GM18499 (cell line): ENCODE results near the gene ANTKMT.

Source experiments
- ATAC-seq: cut with Tn5 transposase; IDR thresholded peaks from one replicate; pipeline ENCODE4 v1.9.1; 2021; ENCODE audit warnings: moderate number of reproducible peaks; ENCODE audit not compliant: insufficient read depth, unreplicated experiment

Gene ANTKMT

GRCh38 chr16:725463-726187, 4.7 kb downstream of the ANTKMT start:
- ATAC-seq, result no peak

- no peak for ATAC-seq
These were observed 5.2 kb downstream of the ANTKMT start for GRCh38 chr16:726188-726437.

DNA sequence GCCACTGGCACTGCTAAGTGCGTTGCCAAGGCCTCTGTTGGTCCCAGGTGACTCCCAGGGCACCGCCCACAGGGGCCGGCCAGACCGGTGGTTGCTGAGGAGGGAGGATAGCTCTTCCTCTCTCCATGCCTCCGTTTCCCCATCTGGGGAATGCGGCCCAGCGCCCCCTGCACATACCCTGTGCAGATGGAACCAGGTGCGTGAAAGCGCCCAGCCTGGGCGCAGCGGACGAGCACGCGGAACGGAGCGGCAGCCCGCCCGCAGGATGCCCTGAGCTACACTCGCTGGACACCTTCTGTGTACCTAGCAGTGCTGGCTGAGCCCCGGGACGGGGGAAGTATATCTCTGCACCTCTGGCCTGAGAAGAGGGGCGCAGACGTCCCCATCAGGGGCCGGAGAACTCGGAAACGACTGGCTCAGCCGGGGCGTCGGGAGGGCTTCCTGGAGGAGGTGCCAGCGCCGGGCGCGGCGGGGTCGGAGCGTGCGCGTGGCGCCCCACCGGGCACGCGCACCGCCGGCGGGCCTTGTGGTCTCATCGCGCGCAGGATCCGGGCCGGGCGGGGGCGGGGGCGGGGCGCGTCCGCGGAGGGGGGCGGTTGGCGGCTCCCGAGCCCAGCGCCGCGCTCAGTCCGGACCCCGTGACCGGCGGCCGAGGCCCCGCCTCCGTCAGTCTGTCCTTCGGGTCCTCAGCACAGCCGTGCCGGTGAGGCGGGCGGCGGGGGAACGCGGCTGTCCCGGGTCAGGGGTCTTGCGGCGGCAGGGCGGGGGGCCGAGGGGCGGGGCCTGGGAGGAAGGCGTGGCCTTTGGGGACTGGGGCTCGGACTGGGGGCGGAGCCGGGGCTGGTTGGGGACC, 5.7 kb downstream of the ANTKMT start, which contains the start of the genes CCDC78 and HAGHL:
TSS of gene CCDC78 (minus strand) at position 6 of the 853 bp plus-strand sequence. CDS start 76 bp downstream, outside the sequence.
TSS of gene HAGHL (plus strand) at position 669 of the 853 bp plus-strand sequence. CDS start 404 bp downstream, outside the sequence.
- ATAC-seq, result no peak

DNA sequence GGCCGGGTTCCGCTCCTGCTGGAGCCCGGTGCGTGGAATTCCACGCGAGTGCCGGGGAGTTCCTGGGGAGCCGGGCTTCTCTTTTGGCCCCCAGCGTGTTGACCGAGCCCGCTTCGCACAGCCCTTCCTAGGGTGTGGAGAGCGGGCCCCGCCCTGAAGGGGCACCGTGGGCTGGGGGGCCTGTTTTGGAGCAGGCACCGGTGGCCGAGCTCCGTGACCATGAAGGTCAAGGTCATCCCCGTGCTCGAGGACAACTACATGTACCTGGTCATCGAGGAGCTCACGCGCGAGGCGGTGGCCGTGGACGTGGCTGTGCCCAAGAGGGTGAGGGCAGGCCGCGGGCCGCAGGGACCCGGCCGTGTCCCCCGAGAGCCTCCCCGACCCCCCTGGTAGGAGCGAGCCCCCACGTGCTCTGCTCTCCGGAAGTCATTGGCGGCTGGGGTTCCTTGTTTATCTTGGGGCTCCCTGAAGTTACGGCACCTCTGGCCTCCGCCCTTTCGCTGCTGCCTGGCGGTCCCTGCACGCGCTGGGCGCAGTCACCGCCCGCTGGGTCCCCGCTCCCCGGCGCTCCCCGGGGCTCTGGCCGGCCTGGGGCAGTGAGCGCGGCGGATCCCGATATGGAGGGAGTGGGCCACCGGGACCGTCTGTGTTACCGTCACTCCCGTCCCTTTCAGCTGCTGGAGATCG, 6.5 kb downstream of the ANTKMT start:
- ATAC-seq, result no peak

DNA sequence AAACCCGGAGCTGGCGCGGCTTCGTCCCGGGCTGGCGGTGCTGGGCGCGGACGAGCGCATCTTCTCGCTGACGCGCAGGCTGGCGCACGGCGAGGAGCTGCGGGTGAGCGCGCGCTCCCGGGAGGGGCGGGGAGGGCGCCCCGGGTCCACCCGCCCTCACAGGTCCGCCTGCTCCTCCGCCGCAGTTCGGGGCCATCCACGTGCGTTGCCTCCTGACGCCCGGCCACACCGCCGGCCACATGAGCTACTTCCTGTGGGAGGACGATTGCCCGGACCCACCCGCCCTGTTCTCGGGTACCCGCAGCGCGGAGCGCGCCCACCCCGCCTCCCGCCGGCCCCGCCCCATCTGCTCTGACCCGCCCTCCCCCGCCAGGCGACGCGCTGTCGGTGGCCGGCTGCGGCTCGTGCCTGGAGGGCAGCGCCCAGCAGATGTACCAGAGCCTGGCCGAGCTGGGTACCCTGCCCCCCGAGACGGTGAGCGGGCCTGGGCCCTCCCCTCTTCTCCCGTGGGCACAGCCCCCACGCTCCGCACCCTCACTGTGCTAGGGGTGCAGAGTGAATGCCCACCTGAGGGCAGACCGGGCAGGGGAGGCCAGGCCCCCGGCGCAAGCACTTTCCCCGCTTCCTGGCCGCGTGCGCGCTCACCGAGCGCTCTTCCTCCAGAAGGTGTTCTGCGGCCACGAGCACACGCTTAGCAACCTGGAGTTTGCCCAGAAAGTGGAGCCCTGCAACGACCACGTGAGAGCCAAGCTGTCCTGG, 7.4 kb downstream of the ANTKMT start:
- no peak for ATAC-seq

DNA sequence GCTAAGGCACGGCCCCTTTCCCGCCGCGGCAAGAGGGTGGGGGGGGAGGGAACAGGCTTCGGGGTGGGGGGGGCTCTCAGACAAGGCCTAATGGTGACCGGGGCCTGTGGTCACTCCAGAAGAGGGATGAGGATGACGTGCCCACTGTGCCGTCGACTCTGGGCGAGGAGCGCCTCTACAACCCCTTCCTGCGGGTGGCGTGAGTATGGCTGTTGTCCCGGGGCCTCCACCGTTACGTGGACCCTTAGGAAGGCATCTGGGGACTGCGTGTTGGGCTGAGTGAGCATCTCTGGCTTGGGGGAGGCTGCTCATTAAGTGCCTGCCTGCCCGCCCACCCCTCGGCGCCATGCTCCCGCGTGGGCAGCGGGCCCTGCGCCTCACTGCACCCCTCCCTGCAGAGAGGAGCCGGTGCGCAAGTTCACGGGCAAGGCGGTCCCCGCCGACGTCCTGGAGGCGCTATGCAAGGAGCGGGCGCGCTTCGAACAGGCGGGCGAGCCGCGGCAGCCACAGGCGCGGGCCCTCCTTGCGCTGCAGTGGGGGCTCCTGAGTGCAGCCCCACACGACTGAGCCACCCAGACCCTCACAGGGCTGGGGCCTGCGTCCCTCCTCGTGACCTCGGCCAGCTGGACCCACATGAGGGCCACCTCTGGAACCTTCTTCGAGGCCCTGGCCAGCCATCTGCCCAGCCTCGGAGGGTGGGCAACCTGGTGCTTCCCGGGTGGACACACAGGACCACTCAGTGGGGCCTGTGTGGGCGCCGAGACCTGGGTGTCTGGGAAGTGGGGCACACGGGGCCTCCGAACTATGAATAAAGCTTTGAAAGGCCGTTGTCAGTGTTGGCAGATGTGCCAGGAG, 8.2 kb downstream of the ANTKMT start:
- no peak for ATAC-seq

DNA sequence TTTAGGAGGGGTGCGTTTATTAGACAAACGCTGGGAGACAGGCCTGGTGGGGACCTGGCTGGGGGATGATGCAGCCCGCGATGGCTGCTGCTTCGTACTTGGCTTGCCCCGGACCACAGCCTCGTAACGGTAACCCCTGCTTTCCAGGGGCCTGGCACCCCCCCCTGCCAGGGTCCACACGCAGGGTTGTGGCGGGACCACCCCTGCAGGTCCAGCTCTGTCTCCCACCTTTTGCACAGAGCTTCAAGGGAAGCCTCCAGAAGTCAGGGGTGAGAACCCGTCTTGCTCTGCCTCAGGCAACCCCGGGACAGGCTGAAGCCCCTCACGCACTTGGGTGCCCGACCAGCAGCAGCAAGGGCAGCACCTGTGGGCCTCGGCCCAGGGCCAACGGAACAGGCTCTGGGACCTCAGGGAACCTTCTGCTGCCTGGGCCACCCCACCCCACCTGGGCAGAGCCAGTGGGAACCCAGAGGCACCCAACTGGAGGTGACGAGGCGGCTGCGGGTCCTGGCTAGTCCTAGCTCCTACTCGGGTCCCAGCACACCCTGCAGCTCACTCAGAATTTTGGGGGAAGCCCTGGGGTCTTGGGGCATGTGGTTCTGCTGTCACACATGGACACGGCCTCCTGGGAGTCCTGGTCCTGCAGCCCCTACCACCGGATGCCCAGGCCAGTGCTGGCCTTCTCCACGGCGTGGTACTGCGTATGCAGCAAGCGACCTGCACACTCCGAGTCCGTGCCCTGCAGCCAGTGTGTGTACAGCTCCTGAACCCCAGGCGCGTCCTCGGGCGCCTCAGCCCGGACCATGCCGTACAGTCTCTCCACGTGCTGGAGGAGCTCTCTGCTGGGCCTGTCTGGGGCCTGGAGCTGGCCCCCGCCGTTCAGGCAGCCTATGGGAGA, 9.1 kb downstream of the ANTKMT start:
- ATAC-seq, result no peak

GRCh38 chr16:730666-731509, 9.9 kb downstream of the ANTKMT start:
- no peak for ATAC-seq

- no peak for ATAC-seq
These were observed 11.4 kb downstream of the ANTKMT start for GRCh38 chr16:732332-732731.

- ATAC-seq, result no peak
These were observed 12.0 kb downstream of the ANTKMT start for GRCh38 chr16:732936-733335.

DNA sequence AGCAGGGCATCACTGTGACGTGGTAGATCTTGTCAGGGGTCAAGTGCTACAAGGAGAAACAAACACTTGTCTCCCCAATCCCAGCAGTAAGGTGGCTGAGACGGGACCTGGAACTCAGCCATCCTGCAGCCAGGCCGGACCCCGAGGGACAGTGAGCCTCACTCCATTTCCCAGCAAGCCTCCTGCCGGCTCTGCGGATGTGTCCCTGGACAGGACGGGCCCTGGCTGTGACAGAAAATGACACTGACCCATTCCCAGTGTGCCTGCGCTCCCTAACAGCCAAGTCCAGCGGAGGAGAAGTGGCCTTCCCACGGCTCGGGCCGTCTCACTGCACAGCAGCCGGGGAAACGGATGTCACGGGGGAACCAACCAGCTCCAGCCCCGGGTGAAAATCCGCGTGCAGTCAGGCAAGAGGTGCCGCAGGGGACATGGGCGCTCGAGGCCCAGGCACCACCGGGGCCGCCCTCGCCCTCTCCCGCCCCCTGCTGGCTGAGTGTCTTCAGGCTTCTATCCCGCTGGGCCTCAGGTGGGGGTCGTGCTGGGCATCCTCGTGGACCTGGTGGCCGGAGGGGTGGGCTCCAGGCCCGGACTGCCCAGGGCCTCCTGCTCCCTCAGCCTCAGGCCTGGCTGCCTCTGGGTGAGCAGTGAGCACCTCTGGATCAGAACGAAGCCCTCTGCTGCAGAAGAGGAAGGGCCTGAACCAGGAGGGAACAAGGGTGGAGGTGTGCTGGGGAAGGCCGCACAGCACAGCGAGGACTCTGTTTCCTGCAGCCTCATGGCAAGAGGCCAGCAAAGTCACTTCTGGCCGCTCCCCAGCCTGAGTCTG, 12.6 kb downstream of the ANTKMT start:
- no peak for ATAC-seq

DNA sequence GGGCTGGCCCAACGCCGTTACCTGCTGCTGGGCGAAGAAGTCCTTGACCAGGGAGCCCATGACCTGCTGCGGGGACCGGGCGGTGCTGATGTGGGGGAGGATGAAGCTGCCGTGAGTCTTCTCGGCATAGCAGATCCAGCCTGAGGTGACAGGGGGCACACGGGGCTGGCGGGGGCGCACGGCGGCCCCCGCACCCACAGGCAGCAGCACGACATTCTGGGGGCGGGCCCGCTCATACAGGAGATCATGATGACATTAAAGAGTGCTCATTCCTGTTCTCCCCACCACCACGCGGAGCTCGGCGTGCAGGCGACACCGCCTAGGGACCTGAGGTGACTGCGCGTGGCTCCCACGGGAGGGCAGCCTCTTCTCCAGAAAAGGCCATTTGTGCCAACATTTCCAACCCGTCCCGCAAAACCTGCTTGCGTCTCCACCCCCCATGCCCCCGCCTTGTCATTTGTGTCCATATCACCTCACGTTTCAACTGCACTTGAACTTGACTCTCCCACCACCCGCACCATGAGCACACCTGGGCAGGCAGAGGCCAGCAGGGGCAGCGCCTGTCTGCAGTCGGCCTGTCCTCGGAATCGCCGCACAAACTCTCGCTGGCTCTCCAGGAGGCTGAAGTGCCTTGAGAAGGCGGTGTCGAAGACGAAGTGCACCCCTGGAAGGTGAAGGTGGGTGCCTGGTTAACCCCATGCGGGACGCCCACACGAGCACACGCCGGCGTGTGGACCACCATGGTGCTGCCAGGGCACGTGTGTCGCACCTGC, 13.4 kb downstream of the ANTKMT start:
- ATAC-seq, result no peak

DNA sequence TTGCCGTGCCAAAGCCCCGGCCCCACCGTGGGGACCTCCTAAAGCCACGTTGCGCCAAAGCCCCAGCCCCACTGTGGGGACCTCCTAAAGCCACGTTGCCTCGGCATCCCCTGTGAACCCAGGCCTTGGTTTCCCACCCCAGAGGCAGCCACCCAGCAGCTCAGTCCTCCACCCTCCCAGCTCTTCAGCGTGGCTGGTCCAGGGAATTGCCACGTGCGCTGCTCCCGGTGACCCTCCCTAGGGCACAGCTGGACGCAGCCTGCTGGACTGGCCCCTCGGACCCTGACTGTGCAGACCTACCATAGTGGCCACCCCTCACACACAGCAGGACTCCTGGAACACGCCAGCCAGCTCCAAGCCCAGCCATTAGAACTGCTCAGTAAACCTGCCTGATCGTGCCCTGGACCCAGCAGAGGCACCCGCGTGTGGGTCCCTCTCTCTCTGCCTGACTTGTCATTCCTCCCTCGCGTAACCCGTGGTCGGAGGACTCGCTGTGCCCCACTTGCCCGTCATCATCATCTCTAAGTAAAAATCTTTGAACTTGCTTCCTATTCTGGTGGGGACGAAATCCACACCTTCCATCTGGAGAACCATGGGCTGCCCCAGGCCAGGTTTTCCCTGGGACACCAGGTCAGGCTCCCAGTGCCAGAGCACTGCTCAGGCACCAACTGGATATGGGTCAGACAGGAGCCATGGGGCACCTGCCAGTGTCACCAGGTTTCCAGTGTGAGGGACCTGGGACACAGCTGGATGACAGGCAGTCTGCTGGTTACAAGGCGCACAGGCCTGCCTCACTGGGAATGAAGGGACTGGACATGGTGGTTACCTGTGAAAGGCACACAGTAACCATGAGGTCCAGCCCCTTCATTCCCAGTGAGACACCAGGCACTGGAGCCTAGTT, 14.3 kb downstream of the ANTKMT start:
- no peak for ATAC-seq

DNA sequence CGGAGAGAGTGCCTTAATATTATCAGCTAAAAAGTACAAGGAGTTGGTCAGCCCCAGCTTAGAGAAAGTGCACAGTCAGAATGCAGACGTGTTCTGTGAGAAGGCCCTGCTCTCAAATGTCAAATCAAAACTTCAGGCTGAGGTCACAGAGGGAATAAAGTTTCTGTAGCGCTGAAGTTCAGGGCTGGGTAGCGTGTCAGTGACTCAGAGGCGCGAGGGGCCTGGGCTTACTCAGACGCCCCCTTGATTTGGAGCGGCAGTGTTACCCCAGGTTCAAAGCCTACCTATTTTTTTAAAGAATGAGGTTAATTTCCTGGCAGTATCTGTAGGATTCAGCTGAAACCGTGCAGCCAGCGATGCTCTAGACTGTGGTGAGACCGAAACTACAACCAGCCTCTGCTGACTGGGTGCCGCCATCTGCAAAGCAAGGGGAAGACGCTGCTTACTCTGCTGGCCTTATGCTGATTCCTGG, 15.1 kb downstream of the ANTKMT start:
- no peak for ATAC-seq

DNA sequence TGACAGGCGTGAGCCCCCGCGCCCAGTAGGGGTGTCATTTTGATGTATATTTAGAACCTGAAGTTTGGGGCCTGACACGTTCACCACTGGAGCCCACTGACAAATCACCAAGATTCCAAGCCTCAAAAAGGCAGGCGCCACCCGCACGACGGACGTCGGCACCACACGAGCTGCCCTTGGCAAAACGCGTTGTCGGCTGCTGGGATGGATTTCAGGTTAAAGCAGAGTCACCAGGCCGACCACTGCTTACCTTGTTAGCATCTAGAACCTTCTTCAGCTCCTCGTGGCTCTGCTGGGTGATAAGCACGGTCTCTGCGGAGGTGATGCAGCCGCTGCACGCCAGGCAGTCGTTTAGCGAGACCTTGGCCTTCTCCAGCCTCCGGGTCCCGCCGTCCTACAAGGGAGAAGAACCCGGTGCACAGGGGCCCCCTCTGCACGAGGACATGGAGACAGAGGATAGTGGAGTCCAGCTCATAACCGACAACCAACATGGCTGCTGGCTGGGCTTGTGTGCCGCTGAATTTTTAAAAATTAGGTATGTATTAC, 16.1 kb downstream of the ANTKMT start:
- no peak for ATAC-seq
